GM12892 (cell line): ENCODE data around the gene MYOF.

Experiments
- DNase-seq: peaks from one replicate; pipeline ENCODE4 v3.0.0; 2011; ENCODE audit not compliant: insufficient read length
- FAIRE-seq: peaks from 2 replicates; lab custom pipeline; 2011; peaks lifted over from hg19 to GRCh38; lab: Jason Lieb, UNC
- POLR2A ChIP-seq: IDR thresholded peaks from 2 replicates; pipeline ENCODE4 v1.6.1; 2011; ENCODE audit warnings: low read depth, low read length, control low read depth
- POLR2AphosphoS5 ChIP-seq: IDR thresholded peaks from 2 replicates; pipeline ENCODE4 v1.6.1; 2011; ENCODE audit warnings: low read depth, low read length, control low read depth
- TAF1 ChIP-seq: IDR thresholded peaks from 2 replicates; pipeline ENCODE4 v1.6.1; 2011; ENCODE audit warnings: low read depth, mild to moderate bottlenecking, control low read depth, low read length, borderline replicate concordance

Gene MYOF

GRCh38 chr10:93463723-93464476 is 18.2 kb downstream of the MYOF start:
- DNase-seq (no peak), FAIRE-seq (no peak)
- TF ChIP-seq POLR2AphosphoS5 (no peak), TAF1 (no peak), POLR2A (no peak)

DNA sequence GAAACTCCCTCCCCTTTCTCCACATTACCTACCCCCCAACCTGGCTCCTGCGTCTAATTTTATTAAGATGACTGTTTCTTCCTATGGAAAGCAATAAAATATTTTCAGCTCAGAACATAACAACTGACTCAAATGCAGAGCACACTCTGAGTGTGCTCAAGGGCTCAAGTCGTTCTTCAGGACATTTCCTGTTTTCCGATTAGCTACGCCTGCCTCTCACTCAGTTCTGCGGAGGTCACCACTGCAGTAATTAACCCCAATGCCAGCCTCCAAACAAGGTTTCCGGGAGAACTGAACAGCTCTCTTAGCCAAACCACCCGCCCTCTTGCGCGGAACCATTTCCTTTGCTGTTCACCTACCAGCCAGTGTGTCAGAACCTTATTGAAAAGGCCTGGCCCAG is 19.3 kb downstream of the MYOF start:
- TF ChIP-seq POLR2AphosphoS5: no peak
- no peak for TF ChIP-seq POLR2A
- no peak for TF ChIP-seq TAF1
- FAIRE-seq: no peak
- DNase-seq: no peak

GRCh38 chr10:93462371-93462770 is 19.8 kb downstream of the MYOF start:
- DNase-seq: no peak
- no peak for FAIRE-seq

DNA sequence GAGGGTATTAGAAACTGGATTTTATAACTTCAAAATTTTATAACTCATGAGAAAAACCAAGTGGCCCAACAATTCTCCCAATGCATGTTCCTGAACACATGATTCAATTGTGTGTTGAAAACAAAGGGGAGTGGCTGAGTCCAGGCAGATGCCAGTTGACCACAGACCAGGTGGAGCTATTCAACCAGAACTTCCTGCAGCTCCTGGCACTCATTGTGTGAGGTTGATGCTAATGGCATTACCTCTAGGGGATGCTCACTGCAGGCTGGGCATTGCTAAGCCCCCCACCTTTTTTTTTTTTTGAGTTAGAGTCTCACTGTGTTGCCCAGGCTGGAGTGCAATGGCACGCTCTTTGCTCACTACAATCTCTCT is 20.3 kb downstream of the MYOF start:
- no peak for TF ChIP-seq POLR2A
- no peak for TF ChIP-seq POLR2AphosphoS5
- no peak for TF ChIP-seq TAF1
- DNase-seq (no peak), FAIRE-seq (no peak)

More at GRCh38 chr10:93462371-93462770, 19.8 kb downstream of the MYOF start:
- no peak for TF ChIP-seq TAF1
- TF ChIP-seq POLR2AphosphoS5: no peak
- no peak for TF ChIP-seq POLR2A

DNA sequence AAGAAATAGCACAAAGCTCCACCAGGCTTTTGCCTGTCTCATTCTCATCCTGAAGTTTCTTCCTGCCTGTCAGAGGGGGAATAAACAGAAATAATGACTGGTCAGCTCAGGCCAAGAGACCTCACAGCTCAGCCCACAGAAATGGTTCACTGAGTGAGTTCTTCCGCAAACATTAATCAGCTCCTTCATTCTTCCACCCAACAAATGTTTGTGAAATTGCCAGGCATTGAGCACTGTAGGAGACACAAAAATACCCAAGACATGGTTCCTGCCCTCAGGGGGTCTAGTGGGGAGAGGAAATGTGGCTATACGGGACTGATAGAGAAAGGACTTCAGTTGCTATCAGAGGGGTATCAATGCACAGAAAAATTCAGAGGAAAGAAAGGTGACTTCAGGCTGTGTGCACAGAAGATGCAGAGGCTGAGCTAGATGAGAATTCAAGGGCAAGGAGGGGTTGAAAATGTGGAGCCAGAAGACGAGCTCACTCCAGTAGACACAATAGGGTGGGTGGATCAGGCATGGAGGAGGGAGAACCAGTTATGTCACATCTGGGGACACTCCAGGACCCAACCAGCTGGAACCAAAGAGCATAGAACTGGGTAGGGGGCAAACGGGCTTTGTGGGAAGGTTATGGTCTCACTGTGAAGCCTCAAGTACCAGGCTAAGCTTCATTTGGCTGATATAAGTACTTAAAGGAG is 20.9 kb downstream of the MYOF start:
- no peak for DNase-seq
- FAIRE-seq: no peak
- no peak for TF ChIP-seq POLR2A
- TF ChIP-seq POLR2AphosphoS5: no peak
- no peak for TF ChIP-seq TAF1

GRCh38 chr10:93459466-93459865 is 22.7 kb downstream of the MYOF start:
- FAIRE-seq: no peak
- TF ChIP-seq TAF1 (no peak), POLR2AphosphoS5 (no peak), POLR2A (no peak)

GRCh38 chr10:93458821-93459257 is 23.3 kb downstream of the MYOF start:
- no peak for DNase-seq
- FAIRE-seq: no peak
- TF ChIP-seq POLR2AphosphoS5 (no peak), TAF1 (no peak), POLR2A (no peak)

More at GRCh38 chr10:93459466-93459865, 22.7 kb downstream of the MYOF start:
- DNase-seq: no peak

- TF ChIP-seq POLR2AphosphoS5: no peak
- TF ChIP-seq TAF1: no peak
- no peak for TF ChIP-seq POLR2A
- DNase-seq: no peak
- no peak for FAIRE-seq
These were observed 24.6 kb downstream of the MYOF start for GRCh38 chr10:93457511-93457910.

- no peak for DNase-seq
- FAIRE-seq: no peak
- no peak for TF ChIP-seq POLR2AphosphoS5
- TF ChIP-seq TAF1: no peak
- TF ChIP-seq POLR2A: no peak
These were observed 25.7 kb downstream of the MYOF start for GRCh38 chr10:93456480-93456879.

DNA sequence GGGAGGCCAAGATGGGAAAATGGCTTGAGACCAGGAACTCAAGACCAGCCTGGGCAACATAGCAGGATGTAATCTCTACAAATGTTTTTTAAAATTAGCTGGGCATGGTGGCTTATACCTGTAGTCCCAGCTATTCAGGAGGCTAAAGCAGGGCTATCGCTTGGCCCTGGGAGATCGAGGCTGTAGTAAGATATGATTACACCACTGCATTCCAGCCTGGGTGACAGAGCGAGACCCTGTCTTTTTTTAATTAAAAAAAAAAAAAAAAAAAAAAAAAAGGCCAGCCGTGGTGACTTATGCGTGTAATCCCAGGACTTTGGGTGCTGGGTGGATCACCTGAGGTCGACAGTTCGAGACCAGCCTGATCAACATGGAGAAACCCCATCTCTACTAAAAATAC is 27.4 kb downstream of the MYOF start:
- TF ChIP-seq TAF1: no peak
- no peak for TF ChIP-seq POLR2A
- TF ChIP-seq POLR2AphosphoS5: no peak
- FAIRE-seq: no peak
- DNase-seq: no peak

GRCh38 chr10:93454146-93454545 is 28.0 kb downstream of the MYOF start:
- DNase-seq (no peak), FAIRE-seq (no peak)
- no peak for TF ChIP-seq POLR2AphosphoS5
- no peak for TF ChIP-seq POLR2A
- no peak for TF ChIP-seq TAF1

GRCh38 chr10:93452143-93452542 is 30.0 kb downstream of the MYOF start:
- no peak for TF ChIP-seq POLR2AphosphoS5
- TF ChIP-seq TAF1: no peak
- TF ChIP-seq POLR2A: no peak
- DNase-seq (no peak), FAIRE-seq (no peak)
